ENCODE results near the gene TSKU.

TSKU gene

GRCh38 chr11:76783294-76783895 is at the start of gene TSKU:
Gene TSKU (plus strand): TSS chr11:76783356. CDS start chr11:76795617, 12,261 bp downstream.
- DNase-seq = no peak

DNA sequence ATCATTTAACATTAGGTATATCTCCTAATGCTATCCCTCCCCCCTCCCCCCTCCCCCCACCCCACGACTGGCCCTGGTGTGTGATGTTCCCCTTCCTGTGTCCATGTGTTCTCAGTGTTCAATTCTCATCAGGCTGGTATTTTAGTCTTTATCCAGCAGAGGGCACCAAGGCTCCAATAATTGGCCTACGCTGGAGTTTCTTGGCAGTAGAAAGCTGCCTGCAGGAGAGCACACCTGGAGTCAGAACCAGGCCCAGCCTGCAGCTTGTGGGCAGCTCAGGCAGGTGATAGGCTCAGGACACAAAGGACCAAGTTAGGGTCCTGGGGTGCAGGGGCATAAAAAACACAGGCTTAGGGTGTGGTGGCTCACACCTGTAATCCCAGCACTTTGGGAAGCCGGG is 49.2 kb upstream of the TSKU start:
- DNase-seq = peak; percentile 76

DNA sequence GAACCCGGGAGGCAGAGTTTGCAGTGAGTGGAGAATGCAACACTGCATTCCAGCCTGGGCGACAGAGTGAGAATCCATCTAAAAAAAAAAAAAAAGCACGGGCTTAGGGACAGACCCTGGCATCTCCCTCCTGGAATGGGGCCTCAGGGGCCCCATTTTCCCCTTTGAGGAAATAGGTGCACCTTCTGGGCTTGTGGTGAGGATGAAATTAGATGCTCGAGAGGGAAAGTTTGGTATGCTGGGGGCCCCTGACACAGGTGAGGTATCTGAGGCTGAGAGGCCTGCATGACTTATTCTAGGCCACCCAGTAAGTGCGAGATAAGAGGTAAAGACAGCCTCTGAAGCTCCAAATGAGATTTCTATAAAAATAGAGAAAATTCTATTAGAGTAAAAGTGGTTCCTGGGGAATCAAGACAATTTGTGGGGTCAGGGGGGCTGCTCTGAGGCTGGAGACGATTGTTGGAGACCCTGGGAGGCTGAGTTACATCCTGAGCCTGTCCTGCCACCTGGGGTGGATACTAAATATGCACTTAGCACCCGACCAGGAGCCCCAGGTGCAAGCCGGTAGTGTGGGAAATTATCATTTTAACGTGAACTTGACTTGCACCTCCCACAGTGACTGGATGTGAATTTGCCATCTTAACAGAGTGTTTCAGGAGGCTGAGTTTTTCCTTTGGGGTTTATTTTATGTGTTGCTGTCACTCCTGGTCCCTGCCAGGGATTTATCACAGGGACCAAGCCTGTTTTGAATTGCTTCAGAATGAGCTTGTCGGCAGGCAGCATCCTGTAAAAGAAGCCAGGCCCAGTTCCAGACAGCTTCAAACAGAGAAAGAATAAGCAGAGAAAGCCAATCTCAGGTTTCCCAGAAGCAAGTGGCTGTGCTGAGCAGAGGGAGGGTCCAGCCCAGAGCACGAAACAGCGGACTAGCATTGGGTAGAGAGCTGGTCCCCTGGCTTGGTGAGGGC is 48.4 kb upstream of the TSKU start:
- no peak for DNase-seq

- DNase-seq = no peak
These were observed 47.3 kb upstream of the TSKU start for GRCh38 chr11:76735841-76736240.

GRCh38 chr11:76736266-76736665 is 46.9 kb upstream of the TSKU start:
- no peak for DNase-seq

- no peak for DNase-seq
These were observed 46.2 kb upstream of the TSKU start for GRCh38 chr11:76736773-76737495.

- no peak for DNase-seq
These were observed 44.4 kb upstream of the TSKU start for GRCh38 chr11:76738618-76739240.

DNA sequence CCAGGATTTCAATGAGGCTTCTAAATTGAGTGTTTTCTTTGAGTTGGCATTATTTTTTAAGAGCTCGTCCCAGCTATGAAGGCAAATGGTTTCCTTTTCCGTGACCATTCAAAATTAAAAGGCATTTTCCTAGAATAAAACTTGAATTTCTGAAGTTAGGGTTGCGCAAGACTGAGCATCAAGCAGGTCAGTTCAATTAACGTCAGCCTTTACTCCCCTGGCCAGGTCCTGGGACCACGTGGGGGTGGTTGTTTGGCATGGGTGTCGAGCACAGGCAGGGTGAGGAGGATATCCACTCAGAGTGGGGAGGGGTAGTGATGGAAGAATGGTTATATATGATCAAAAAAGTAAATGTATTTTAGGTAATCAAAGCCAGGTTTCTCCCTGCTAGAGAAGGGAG is 43.4 kb upstream of the TSKU start:
- no peak for DNase-seq

- no peak for DNase-seq
These were observed 42.4 kb upstream of the TSKU start for GRCh38 chr11:76740772-76741171.

GRCh38 chr11:76742902-76743301 is 40.3 kb upstream of the TSKU start:
- DNase-seq = no peak

GRCh38 chr11:76744186-76745043 is 38.7 kb upstream of the TSKU start:
- no peak for DNase-seq

GRCh38 chr11:76745044-76745376 is 38.1 kb upstream of the TSKU start:
- DNase-seq = no peak

- DNase-seq = no peak
These were observed 37.5 kb upstream of the TSKU start for GRCh38 chr11:76745561-76746207.

DNA sequence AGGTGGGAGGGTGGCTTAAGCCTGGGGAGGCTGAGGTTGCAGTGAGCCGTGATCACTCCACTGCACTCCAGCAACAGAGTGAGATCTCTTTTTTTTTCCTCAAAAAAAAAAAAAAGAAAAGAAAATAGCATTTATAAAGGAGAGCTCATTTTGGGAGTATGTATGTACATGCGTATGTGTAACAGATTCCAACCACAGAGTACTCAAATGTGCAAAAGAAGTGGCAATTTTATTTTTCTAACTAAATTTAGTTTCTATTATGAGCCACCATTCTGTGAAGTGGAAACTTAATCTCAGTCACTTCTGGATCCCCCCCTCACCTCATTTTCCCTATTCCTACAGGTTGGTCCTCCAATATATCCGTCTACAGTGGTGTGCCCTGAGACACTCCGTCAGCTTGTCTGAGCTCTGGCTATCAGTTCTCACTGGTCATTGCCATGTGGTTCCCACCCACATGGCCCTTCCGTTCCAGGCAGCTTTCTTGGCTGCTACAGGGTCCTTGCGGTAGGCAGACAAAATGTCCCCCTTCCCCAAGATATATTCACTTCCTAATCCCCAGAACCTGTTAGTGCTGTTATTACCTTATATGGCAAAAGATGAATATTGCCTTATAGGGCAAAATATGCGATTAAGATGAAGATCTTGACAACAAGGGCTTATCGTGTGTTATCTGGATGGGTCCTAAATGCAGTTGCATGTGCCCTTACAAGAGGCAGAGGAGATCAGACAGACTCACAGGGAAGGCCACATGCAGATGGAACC is 35.8 kb upstream of the TSKU start:
- no peak for DNase-seq

DNA sequence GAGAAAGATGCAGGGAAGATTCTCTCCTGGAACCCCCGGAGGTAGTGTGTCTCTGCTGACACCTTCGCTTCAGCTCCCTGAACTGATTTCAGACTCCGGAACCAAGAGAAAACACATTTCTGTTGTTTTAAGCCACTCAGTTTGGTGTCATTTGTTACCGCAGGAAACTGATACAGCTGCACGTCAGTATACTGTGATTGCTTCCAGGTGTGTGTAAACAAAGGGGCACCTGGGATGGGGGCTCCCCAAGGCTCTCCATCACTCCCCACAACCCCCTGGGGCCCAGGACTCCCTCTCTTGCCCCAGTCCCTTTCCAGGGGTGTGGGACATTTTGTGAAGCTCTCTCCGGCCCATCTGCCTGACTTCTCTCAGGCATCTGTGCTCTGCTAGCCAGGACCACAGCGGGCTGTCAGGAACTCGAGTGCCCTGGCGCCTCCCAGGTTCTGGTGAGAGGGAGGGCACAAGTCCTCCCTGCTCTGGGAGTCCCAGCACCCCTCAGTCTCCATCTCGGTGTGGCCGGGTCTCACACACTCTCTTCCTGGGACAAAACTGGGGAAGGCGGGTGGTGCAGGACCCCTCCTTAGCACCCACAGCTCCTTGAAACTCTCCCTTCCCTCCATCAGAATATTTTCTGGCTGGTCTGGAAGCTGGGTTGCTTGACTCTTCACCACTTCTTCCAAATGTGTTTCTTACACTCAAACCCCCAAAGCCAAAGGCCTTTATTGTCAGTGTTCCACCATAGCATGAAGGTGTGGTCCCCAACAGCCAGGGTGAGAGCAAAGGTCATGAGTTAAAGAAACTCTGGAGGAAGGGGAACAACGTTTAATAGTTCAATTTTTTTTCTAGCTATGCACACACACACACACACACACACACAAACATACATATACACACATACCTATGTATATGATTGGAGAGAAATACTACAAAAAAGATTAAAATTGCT is 35.0 kb upstream of the TSKU start:
- no peak for DNase-seq

DNA sequence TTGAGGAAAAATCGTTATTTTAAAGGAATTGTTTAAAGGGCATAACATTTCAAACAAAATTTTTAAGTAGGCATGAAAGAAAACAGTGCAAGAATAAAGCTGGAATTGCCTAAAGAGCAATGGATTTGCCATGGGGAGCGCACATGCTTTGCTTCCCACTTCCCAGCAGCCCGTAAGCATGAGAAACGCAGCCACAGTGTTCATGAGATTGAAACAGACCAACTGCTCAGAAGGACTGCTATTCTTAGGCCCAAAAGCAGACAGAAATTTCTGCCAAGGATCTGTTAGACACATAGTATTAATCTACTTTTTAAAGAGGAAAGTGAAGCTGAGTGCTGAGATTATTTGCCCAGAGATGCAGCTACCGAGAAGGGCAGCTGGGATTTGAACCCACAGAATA is 34.2 kb upstream of the TSKU start:
- DNase-seq = no peak

GRCh38 chr11:76750067-76750466 is 33.1 kb upstream of the TSKU start:
- no peak for DNase-seq

- DNase-seq = no peak
These were observed 32.4 kb upstream of the TSKU start for GRCh38 chr11:76750746-76751145.

- no peak for DNase-seq
These were observed 30.6 kb upstream of the TSKU start for GRCh38 chr11:76752321-76753143.
